Loucy (cell line): Measurements from ENCODE around the gene PARP8.

Experiments used
- CTCF ChIP-seq: fragments of 200-600 bp; sonication (generic); conservative IDR thresholded peaks from 2 replicates; pipeline ENCODE4 v1.5.1; 2014; ENCODE audit warnings: mild to moderate bottlenecking, antibody characterized with exemption, low read length
- EZH2phosphoT487 ChIP-seq: fragments of 200-600 bp; IDR thresholded peaks from 2 replicates; pipeline ENCODE4 v1.6.1; 2018; ENCODE audit warnings: antibody characterized with exemption, mild to moderate bottlenecking, moderate library complexity, borderline replicate concordance

GRCh38 chr5:50700706-50701105 lies 34.3 kb downstream of the PARP8 start:
- TF ChIP-seq CTCF (no peak), EZH2phosphoT487 (no peak)
